HG02588 (cell line): ENCODE measurements around the gene LDB2.
"Not testable (repeated sequence)": the region's sequence is repeated elsewhere in the genome, so short reads cannot be mapped to it uniquely, and the experiment has no call there.

Source experiments
- ATAC-seq: cut with Tn5 transposase; IDR thresholded peaks from one replicate; pipeline ENCODE4 v1.9.1; 2021; ENCODE audit warnings: mild to moderate bottlenecking, moderate library complexity; ENCODE audit not compliant: unreplicated experiment

The LDB2 gene

GRCh38 chr4:16579866-16580265 lies 318.6 kb downstream of the LDB2 start:
- ATAC-seq: no peak

GRCh38 chr4:16577177-16577576 lies 321.3 kb downstream of the LDB2 start:
- no peak for ATAC-seq

- no peak for ATAC-seq
Measured at GRCh38 chr4:16574981-16575380, 323.5 kb downstream of the LDB2 start.

GRCh38 chr4:16573739-16574138 lies 324.7 kb downstream of the LDB2 start:
- no peak for ATAC-seq

GRCh38 chr4:16573206-16573605 lies 325.2 kb downstream of the LDB2 start:
- no peak for ATAC-seq

GRCh38 chr4:16572631-16573030 lies 325.8 kb downstream of the LDB2 start:
- no peak for ATAC-seq

- ATAC-seq: no peak
Measured at GRCh38 chr4:16572161-16572560, 326.3 kb downstream of the LDB2 start.

GRCh38 chr4:16569790-16570189 lies 328.7 kb downstream of the LDB2 start:
- ATAC-seq: no peak

GRCh38 chr4:16557316-16557715 lies 341.1 kb downstream of the LDB2 start:
- not testable (repeated sequence) for ATAC-seq

GRCh38 chr4:16555156-16555555 lies 343.3 kb downstream of the LDB2 start:
- no peak for ATAC-seq

GRCh38 chr4:16550531-16550930 lies 347.9 kb downstream of the LDB2 start:
- ATAC-seq: no peak

- no peak for ATAC-seq
Measured at GRCh38 chr4:16545656-16546055, 352.8 kb downstream of the LDB2 start.

- ATAC-seq: no peak
Measured at GRCh38 chr4:16544869-16545268, 353.6 kb downstream of the LDB2 start.

- no peak for ATAC-seq
Measured at GRCh38 chr4:16544251-16544721, 354.2 kb downstream of the LDB2 start.

- no peak for ATAC-seq
Measured at GRCh38 chr4:16537926-16538325, 360.5 kb downstream of the LDB2 start.

GRCh38 chr4:16532240-16532970 lies 366.0 kb downstream of the LDB2 start:
- no peak for ATAC-seq

- ATAC-seq: no peak
Measured at GRCh38 chr4:16530688-16531635, 367.5 kb downstream of the LDB2 start.

GRCh38 chr4:16524911-16525554 lies 373.4 kb downstream of the LDB2 start:
- no peak for ATAC-seq

- ATAC-seq: no peak
Measured at GRCh38 chr4:16524406-16524805, 374.0 kb downstream of the LDB2 start.

GRCh38 chr4:16523526-16523925 lies 374.9 kb downstream of the LDB2 start:
- ATAC-seq: not testable (repeated sequence)

GRCh38 chr4:16521156-16521915 lies 377.1 kb downstream of the LDB2 start:
- no peak for ATAC-seq
